ENCODE results near the gene BTBD2. TPM values are rescaled to one million over a fixed set of nuclear protein-coding genes. Genes with fewer than 3 reads are reported as not detected.
A peak's percentile ranks its signal among the peaks of the same experiment; 100 is the strongest.

BTBD2 gene
- total RNA-seq, 1 experiment from 2014 or later = 110 TPM

DNA sequence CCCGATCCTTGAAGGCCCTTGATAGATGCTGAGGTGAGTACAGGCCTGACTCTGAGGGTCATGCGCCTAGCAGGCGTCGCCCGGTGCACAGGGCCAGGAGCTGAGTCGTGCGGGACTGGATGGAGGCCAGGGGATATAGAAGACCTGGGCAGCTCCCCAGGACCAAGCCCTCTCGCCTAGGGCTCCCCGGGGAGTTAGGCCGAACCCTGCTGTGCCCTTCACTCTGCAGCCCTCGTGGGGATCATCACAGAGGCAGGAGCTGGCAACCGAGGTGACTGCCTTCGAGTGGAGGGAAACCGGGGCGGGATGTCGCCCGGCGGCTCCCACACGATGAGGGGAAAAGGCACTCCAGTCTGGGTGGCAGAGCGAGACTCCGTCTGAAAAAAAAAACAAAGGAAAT is 62.9 kb downstream of the BTBD2 start:
- Mint-ChIP-seq H3K27ac (peak overlapping the region in 2 of 3 experiments; percentile 70 to 77; a peak in 2 of 7 replicates), H3K9me3 (no peaks in the 10 kb centered on the region), H3K4me1 (peaks cover 6 to 22% of the 10 kb centered on the region in 2 experiments; a peak in 3 of 4 replicates), H3K36me3 (ENCODE audit: insufficient read depth in 1 of 3, low read depth in 3 of 3) (peaks cover 16 to 28% (median 20%) of the 10 kb centered on the region in 3 experiments; a peak in 6 of 7 replicates), H3K27me3 (ENCODE audit: low read depth) (no peaks in the 10 kb centered on the region), H3K4me3 (no peak overlapping the region)
- Histone ChIP-seq H2BK20ac (ENCODE audit: low read depth, low read length, poor library complexity, severe bottlenecking) (no peak overlapping the region), H4K5ac (ENCODE audit: insufficient read length, low read depth, low read length) (no peak overlapping the region), H2BK5ac (ENCODE audit: insufficient read length, low read length) (no peak overlapping the region), H3K23ac (ENCODE audit: insufficient read length, low read depth, low read length) (no peak overlapping the region), H3K18ac (ENCODE audit: insufficient read length, low read depth, low read length) (no peak overlapping the region), H3K27ac (ENCODE audit: insufficient read length, low read depth, low read length) (no peak overlapping the region), H2AFZ (ENCODE audit: low read length) (no peak overlapping the region), H3K4me1 (ENCODE audit: insufficient read depth, low read length) (no peaks in the 10 kb centered on the region), H2AK5ac (ENCODE audit: insufficient read length, low read length) (no peak overlapping the region), H3T11ph (ENCODE audit: low read length) (no peak overlapping the region), H3K27me3 (ENCODE audit: insufficient read depth, low read length) (no peaks in the 10 kb centered on the region), H4K8ac (replicated peaks; ENCODE audit: insufficient read length, low read depth, low read length) (no peak overlapping the region), H3K79me2 (ENCODE audit: insufficient read depth, low read length) (peaks cover 42% of the 10 kb centered on the region), H2BK120ac (ENCODE audit: low read depth, low read length, poor library complexity, severe bottlenecking) (no peak overlapping the region), H2BK15ac (ENCODE audit: low read depth, low read length) (no peak overlapping the region), H3K9ac (ENCODE audit: extremely low read depth, insufficient read length, low read length) (no peak overlapping the region), H3K79me1 (ENCODE audit: insufficient read depth, low read depth, low read length, poor library complexity, severe bottlenecking) (peaks cover 10% of the 10 kb centered on the region), H3K4me2 (ENCODE audit: insufficient read depth, insufficient read length, low read length) (no peak overlapping the region), H3K4ac (ENCODE audit: low read depth, low read length) (no peak overlapping the region), H4K20me1 (ENCODE audit: control insufficient read depth, insufficient read depth, insufficient read length) (no peaks in the 10 kb centered on the region), H3K9me3 (ENCODE audit: control insufficient read depth, low read depth, low read length) (no peaks in the 10 kb centered on the region), H4K91ac (ENCODE audit: insufficient read length, low read depth, low read length) (no peak overlapping the region), H2BK12ac (ENCODE audit: insufficient read length, low read depth, low read length) (no peak overlapping the region), H3K56ac (ENCODE audit: insufficient read length, low read depth, low read length) (no peak overlapping the region), H3K23me2 (ENCODE audit: insufficient read length, low read depth, low read length, poor library complexity, severe bottlenecking) (peaks cover 2% of the 10 kb centered on the region), H3K14ac (ENCODE audit: insufficient read depth, low read length) (no peak overlapping the region)
- no peak for DNase-seq
- no peak for TF ChIP-seq CTCF (conservative IDR thresholded peaks at IDR 0.05)
- WGBS (ENCODE audit: extremely low coverage, insufficient read length, low lambda C conversion rate) = no CpG with 5 or more reads among the region's 21 CpGs
